Adrenal gland (tissue), 12 donors: ENCODE results near the gene MAP1B. TPM values are rescaled to one million over a fixed set of nuclear protein-coding genes. Genes with fewer than 3 reads are reported as not detected.

Experiments
- DNase-seq, 7 donors: peaks; one replicate each; pipeline ENCODE4 v3.0.0-alpha.2; 2019 to 2020
- H3K27ac ChIP-seq, 5 donors: fragments of 200-600 bp; sonication (generic) in 4 of 5; 1 replicate in 3 of 5; 2 replicates in 2 of 5; pipeline versions ENCODE4 v1.5.1 to v1.8.0; 2016 to 2020; ENCODE audit warnings: mild to moderate bottlenecking in 1 of 5
- H3K27me3 ChIP-seq: fragments of 200-600 bp; 2 replicates; pipeline ENCODE4 v1.8.0; 2021
- H3K36me3 ChIP-seq, 2 donors: fragments of 200-600 bp; replicated peaks in 1 of 2; 1 replicate in 1 of 2; 2 replicates in 1 of 2; pipeline versions ENCODE4 v1.5.1 to v1.8.0; 2018 to 2022
- H3K4me1 ChIP-seq, 2 donors: fragments of 200-600 bp; replicated peaks in 1 of 2; 1 replicate in 1 of 2; 2 replicates in 1 of 2; pipeline versions ENCODE4 v1.5.1 to v1.8.0; 2018 to 2021
- H3K4me3 ChIP-seq, 4 donors: fragments of 200-600 bp; sonication (generic) in 3 of 4; one replicate each; pipeline ENCODE4 v1.5.1; 2016 to 2018
- H3K9me3 ChIP-seq, 3 donors: fragments of 200-600 bp; sonication (generic) in 1 of 3; replicated peaks in 1 of 3; 1 replicate in 2 of 3; 2 replicates in 1 of 3; pipeline versions ENCODE4 v1.5.1 to v1.8.0; 2016 to 2021
- POLR2A ChIP-seq, 2 donors: fragments of 450-650 bp; IDR thresholded peaks; one replicate each; pipeline ENCODE4 v1.6.1; 2017; ENCODE audit warnings: antibody characterized with exemption in 2 of 2, mild to moderate bottlenecking in 2 of 2, moderate library complexity in 1 of 2
- WGBS, 4 donors: extraction: QIAGEN DNeasy Blood & Tissue Kit in 2 of 4; methylation state at CpG; one replicate each; pipeline versions ENCODE4 v1.1.5 to v1.1.7; 2013 to 2017; 5-methylcytosine and 5-hydroxymethylcytosine counted together
- intact Hi-C, 2 donors: fragments of 100-400 bp; cut with DNase I; formaldehyde crosslinking; loops; one replicate each; pipeline versions ENCODE4 v1.14.1 to v1.15.0; 2022 to 2023
- polyA plus RNA-seq, 3 donors: library from polyadenylated mRNA; stranded (reverse); fragments of 200-250 nt in 2 of 3; fragments of 350-450 nt in 1 of 3; fragmentation: Illumina TruSeq in 1 of 3; extraction: RNeasy Lipid Tissue Mini Kit (QIAGEN cat#74804) in 1 of 3; gene quantifications; one replicate each; pipeline ENCODE4 v1.2.3, GENCODE V29; 2013 to 2014
- total RNA-seq, 9 donors: library from RNA; depleted of rRNA in 4 of 9; stranded (reverse); fragments of >200 nt in 4 of 9; fragments of 120-200 nt in 1 of 9; fragmentation: NEBNext Ultra II Directional in 1 of 9; extraction: Animal tissue kit (Norgen Biotek cat#: 25700) in 1 of 9; gene quantifications; one replicate each; pipeline versions ENCODE4 v1.1.0 to v1.2.4, GENCODE V29; 2013 to 2023
- TF ChIP-seq, protein P1 (sequence below), 6 experiments: fragments of 450-650 bp in 4 of 6; fragments of 200-600 bp in 2 of 6; sonication (generic) in 1 of 6; IDR thresholded peaks; 1 replicate in 5 of 6; 2 replicates in 1 of 6; pipeline versions ENCODE4 v1.5.1 to v1.8.0; 2016 to 2021; ENCODE audit warnings: antibody characterized with exemption in 6 of 6, mild to moderate bottlenecking in 2 of 6, moderate library complexity in 1 of 6
- donor health status: healthy with polysubstance abuse.
- donor health status: Bipolar disorder and iron deficiency.
- donor health status: DM: yes; HTN: yes; CAD: no.
- donor health status: DM: no; HTN: no; CAD: no.
- donor health status: DM: no; HTN: no; CAD: no.
- donor health status: DM: yes; HTN: yes; CAD: no.

Gene MAP1B
- total and polyA plus RNA-seq, 12 donors, result 11.5 to 258 (median 67.5) TPM

DNA sequence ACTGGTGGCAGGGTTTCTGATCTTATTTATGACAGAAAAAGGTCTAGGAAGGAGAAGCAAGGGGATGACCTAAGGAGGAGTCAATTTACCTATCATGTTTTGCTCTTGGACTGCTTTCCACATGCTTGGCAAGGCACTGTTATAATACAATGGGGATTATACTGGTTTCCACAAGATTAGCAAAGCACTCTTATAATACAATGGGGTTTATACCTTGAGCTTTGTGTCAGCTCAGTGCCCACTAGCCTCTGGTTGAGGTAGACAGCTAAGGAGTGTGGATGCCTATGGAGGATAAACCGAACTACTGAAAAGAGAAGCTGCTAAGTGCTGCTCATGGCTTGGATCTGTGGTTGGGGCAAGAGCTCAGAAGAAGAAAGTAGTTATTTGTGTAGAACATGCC lies 144.1 kb downstream of the MAP1B start:
- Histone ChIP-seq H3K9me3 (no peaks in the 10 kb centered on the region), H3K27me3 (no peaks in the 10 kb centered on the region), H3K4me1 (peaks cover 14 to 24% of the 10 kb centered on the region in 2 donors), H3K4me3 (no peak overlapping the region), H3K27ac (no peak overlapping the region), H3K36me3 (no peaks in the 10 kb centered on the region)
- intact Hi-C loops, result no loop called here
- no peak for DNase-seq
- TF ChIP-seq, protein P1, sequence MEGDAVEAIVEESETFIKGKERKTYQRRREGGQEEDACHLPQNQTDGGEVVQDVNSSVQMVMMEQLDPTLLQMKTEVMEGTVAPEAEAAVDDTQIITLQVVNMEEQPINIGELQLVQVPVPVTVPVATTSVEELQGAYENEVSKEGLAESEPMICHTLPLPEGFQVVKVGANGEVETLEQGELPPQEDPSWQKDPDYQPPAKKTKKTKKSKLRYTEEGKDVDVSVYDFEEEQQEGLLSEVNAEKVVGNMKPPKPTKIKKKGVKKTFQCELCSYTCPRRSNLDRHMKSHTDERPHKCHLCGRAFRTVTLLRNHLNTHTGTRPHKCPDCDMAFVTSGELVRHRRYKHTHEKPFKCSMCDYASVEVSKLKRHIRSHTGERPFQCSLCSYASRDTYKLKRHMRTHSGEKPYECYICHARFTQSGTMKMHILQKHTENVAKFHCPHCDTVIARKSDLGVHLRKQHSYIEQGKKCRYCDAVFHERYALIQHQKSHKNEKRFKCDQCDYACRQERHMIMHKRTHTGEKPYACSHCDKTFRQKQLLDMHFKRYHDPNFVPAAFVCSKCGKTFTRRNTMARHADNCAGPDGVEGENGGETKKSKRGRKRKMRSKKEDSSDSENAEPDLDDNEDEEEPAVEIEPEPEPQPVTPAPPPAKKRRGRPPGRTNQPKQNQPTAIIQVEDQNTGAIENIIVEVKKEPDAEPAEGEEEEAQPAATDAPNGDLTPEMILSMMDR (IDR thresholded peaks at IDR 0.05), result no peak
- TF ChIP-seq POLR2A (IDR thresholded peaks at IDR 0.05), result no peak
- 95 to 100% (median 100%) methylated on average over 1 of the region's 1 CpG for WGBS, 4 donors

GRCh38 chr5:72252008-72252407 lies 144.7 kb downstream of the MAP1B start:
- intact Hi-C loops, result no loop called here
- TF ChIP-seq, protein P1 (IDR thresholded peaks at IDR 0.05), result no peak
- no peak for TF ChIP-seq POLR2A (IDR thresholded peaks at IDR 0.05)
- DNase-seq, result no peak
- Histone ChIP-seq H3K9me3 (no peaks in the 10 kb centered on the region), H3K4me3 (no peak overlapping the region), H3K36me3 (no peaks in the 10 kb centered on the region), H3K27ac (no peak overlapping the region), H3K27me3 (no peaks in the 10 kb centered on the region), H3K4me1 (peaks cover 14 to 27% of the 10 kb centered on the region in 2 donors)

- Histone ChIP-seq H3K36me3 (no peaks in the 10 kb centered on the region), H3K4me1 (peaks cover 13 to 21% of the 10 kb centered on the region in 2 donors), H3K4me3 (no peak overlapping the region), H3K27me3 (no peaks in the 10 kb centered on the region), H3K27ac (no peak overlapping the region), H3K9me3 (no peaks in the 10 kb centered on the region)
- 92 to 98% (median 94%) methylated on average over 5 of the region's 5 CpGs for WGBS, 4 donors
- no peak for DNase-seq
- intact Hi-C loops, result no loop called here
- TF ChIP-seq, protein P1 (IDR thresholded peaks at IDR 0.05), result no peak
- no peak for TF ChIP-seq POLR2A (IDR thresholded peaks at IDR 0.05)
Measured at GRCh38 chr5:72252574-72253155, 145.4 kb downstream of the MAP1B start.

- Histone ChIP-seq H3K36me3 (no peaks in the 10 kb centered on the region), H3K27ac (no peak overlapping the region), H3K4me1 (peaks cover 0 to 8% of the 10 kb centered on the region in 2 donors), H3K27me3 (no peaks in the 10 kb centered on the region), H3K4me3 (no peak overlapping the region), H3K9me3 (no peaks in the 10 kb centered on the region)
- intact Hi-C loops, result no loop called here
- TF ChIP-seq POLR2A (IDR thresholded peaks at IDR 0.05), result no peak
- TF ChIP-seq, protein P1 (IDR thresholded peaks at IDR 0.05), result no peak
- WGBS, 4 donors, result 97 to 100% (median 99%) methylated on average over 3 of the region's 3 CpGs
- DNase-seq, result no peak
Measured at GRCh38 chr5:72255237-72255636, 148.0 kb downstream of the MAP1B start.
